ENCODE results near the gene OR2AG2.

GRCh38 chr11:6719576-6719975 lies 52.2 kb downstream of the OR2AG2 start:
- TF ChIP-seq POLR2A (IDR thresholded peaks at IDR 0.05) (no peak), CTCF (IDR thresholded peaks at IDR 0.05) (no peak)
